ENCODE measurements around the gene RAP1GAP2.
"Not testable (repeated sequence)": the region's sequence is repeated elsewhere in the genome, so short reads cannot be mapped to it uniquely, and the experiment has no call there.

RAP1GAP2 gene

GRCh38 chr17:2881295-2881694 lies 85.1 kb downstream of the RAP1GAP2 start:
- no peak overlapping the region for H3K4me3 ChIP-seq (ENCODE audit: low read depth, low read length)
- in situ Hi-C loops (cut with HindIII; ENCODE audit: low sequenced_read_pairs): no loop called here
- DNase-seq (ENCODE audit: low read depth): no peak
- no peak for TF ChIP-seq CTCF (IDR thresholded peaks at IDR 0.05; ENCODE audit: low read depth, low read length, missing control alignments)

- no peak for DNase-seq (ENCODE audit: low read depth)
- in situ Hi-C loops (cut with HindIII; ENCODE audit: low sequenced_read_pairs): no loop called here
- H3K4me3 ChIP-seq (ENCODE audit: low read depth, low read length): no peak overlapping the region
Observed at GRCh38 chr17:2883544-2884213, 87.4 kb downstream of the RAP1GAP2 start.

GRCh38 chr17:2885733-2886132 lies 89.5 kb downstream of the RAP1GAP2 start:
- in situ Hi-C loops (cut with HindIII; ENCODE audit: low sequenced_read_pairs): no loop called here
- TF ChIP-seq CTCF (IDR thresholded peaks at IDR 0.05; ENCODE audit: low read depth, low read length, missing control alignments): no peak
- no peak overlapping the region for H3K4me3 ChIP-seq (ENCODE audit: low read depth, low read length)
- DNase-seq (ENCODE audit: low read depth): no peak

More at GRCh38 chr17:2883544-2884213, 87.4 kb downstream of the RAP1GAP2 start:
- no peak for TF ChIP-seq CTCF (IDR thresholded peaks at IDR 0.05; ENCODE audit: low read depth, low read length, missing control alignments)

- H3K4me3 ChIP-seq (ENCODE audit: low read depth, low read length): no peak overlapping the region
- no peak for TF ChIP-seq CTCF (IDR thresholded peaks at IDR 0.05; ENCODE audit: low read depth, low read length, missing control alignments)
- in situ Hi-C loops (cut with HindIII; ENCODE audit: low sequenced_read_pairs): no loop called here
- DNase-seq (ENCODE audit: low read depth): no peak
Observed at GRCh38 chr17:2888326-2888725, 92.1 kb downstream of the RAP1GAP2 start.

- H3K4me3 ChIP-seq (ENCODE audit: low read depth, low read length): no peak overlapping the region
- in situ Hi-C loops (cut with HindIII; ENCODE audit: low sequenced_read_pairs): no loop called here
- no peak for TF ChIP-seq CTCF (IDR thresholded peaks at IDR 0.05; ENCODE audit: low read depth, low read length, missing control alignments)
- no peak for DNase-seq (ENCODE audit: low read depth)
Observed at GRCh38 chr17:2889256-2889655, 93.0 kb downstream of the RAP1GAP2 start.

- DNase-seq (ENCODE audit: low read depth); in situ Hi-C loops (cut with HindIII; ENCODE audit: low sequenced_read_pairs); H3K4me3 ChIP-seq (ENCODE audit: low read depth, low read length): not testable (repeated sequence)
Observed at GRCh38 chr17:2890778-2891177, 94.5 kb downstream of the RAP1GAP2 start.

GRCh38 chr17:2892305-2892971 lies 96.2 kb downstream of the RAP1GAP2 start:
- in situ Hi-C loops (cut with HindIII; ENCODE audit: low sequenced_read_pairs): no loop called here
- peak; percentile 16 for DNase-seq (ENCODE audit: low read depth)
- no peak overlapping the region for H3K4me3 ChIP-seq (ENCODE audit: low read depth, low read length)

More at GRCh38 chr17:2892305-2892971, 96.2 kb downstream of the RAP1GAP2 start:
- TF ChIP-seq CTCF (IDR thresholded peaks at IDR 0.05; ENCODE audit: low read depth, low read length, missing control alignments): no peak
